GM06990 (cell line): Measurements from ENCODE around the gene SARS2.

Experiments used
- DNase-seq: peaks from one replicate; pipeline ENCODE4 v3.0.0-alpha.2; 2011; ENCODE audit not compliant: insufficient read length; ENCODE audit errors: extremely low read depth
- H3K27me3 ChIP-seq: replicated peaks from 2 replicates; pipeline ENCODE4 v1.6.0; 2011; ENCODE audit warnings: low read length; ENCODE audit not compliant: control insufficient read depth, insufficient read depth
- H3K36me3 ChIP-seq: 2 replicates; pipeline ENCODE4 v1.5.1; 2011; ENCODE audit warnings: low read length; ENCODE audit not compliant: control insufficient read depth, insufficient read depth
- H3K4me3 ChIP-seq: replicated peaks from 2 replicates; pipeline ENCODE4 v1.5.1; 2011; ENCODE audit warnings: low read depth, mild to moderate bottlenecking, control low read depth, low read length
- CTCF ChIP-seq: IDR thresholded peaks from 2 replicates; pipeline ENCODE4 v1.5.1; 2011; ENCODE audit warnings: low read length, control low read depth, mild to moderate bottlenecking, inconsistent platforms; ENCODE audit not compliant: insufficient read depth, poor library complexity, severe bottlenecking

Gene SARS2

GRCh38 chr19:38921420-38922274 is 8.9 kb downstream of the SARS2 start:
- no peak for TF ChIP-seq CTCF
- Histone ChIP-seq H3K27me3 (no peaks in the 10 kb centered on the region), H3K36me3 (peaks cover 13% of the 10 kb centered on the region), H3K4me3 (no peak overlapping the region)
- no peak for DNase-seq

GRCh38 chr19:38920602-38921419 is 9.8 kb downstream of the SARS2 start:
- Histone ChIP-seq H3K27me3 (no peaks in the 10 kb centered on the region), H3K4me3 (no peak overlapping the region), H3K36me3 (peaks cover 13% of the 10 kb centered on the region)
- no peak for DNase-seq
- TF ChIP-seq CTCF: no peak

GRCh38 chr19:38919837-38920601 is 10.5 kb downstream of the SARS2 start:
- Histone ChIP-seq H3K4me3 (no peak overlapping the region), H3K27me3 (no peaks in the 10 kb centered on the region), H3K36me3 (peaks cover 13% of the 10 kb centered on the region)
- no peak for TF ChIP-seq CTCF
- no peak for DNase-seq

GRCh38 chr19:38918526-38918925 is 12.0 kb downstream of the SARS2 start:
- DNase-seq: no peak
- TF ChIP-seq CTCF: no peak
- H3K27me3 ChIP-seq: no peaks in the 10 kb centered on the region
- H3K36me3 ChIP-seq: peaks cover 9% of the 10 kb centered on the region
- H3K4me3 ChIP-seq: no peak overlapping the region

- H3K36me3 ChIP-seq: peaks cover 9% of the 10 kb centered on the region
- no peak for TF ChIP-seq CTCF
- H3K27me3 ChIP-seq: no peaks in the 10 kb centered on the region
- no peak for DNase-seq
- no peak overlapping the region for H3K4me3 ChIP-seq
Measured at GRCh38 chr19:38917921-38918491, 12.6 kb downstream of the SARS2 start.
